CD14-positive monocyte (primary cell): Measurements from ENCODE around the gene KRT76. TPM values are rescaled to one million over a fixed set of nuclear protein-coding genes. Genes with fewer than 3 reads are reported as not detected.
A peak's percentile ranks its signal among the peaks of the same experiment; 100 is the strongest.

ENCODE experiments used
- DNase-seq, 3 donors: peaks; one replicate each; pipeline ENCODE4 v3.0.0-alpha.2; 2011 to 2022
- H2AFZ ChIP-seq: 2 replicates; pipeline ENCODE4 v1.6.0; 2012; ENCODE audit warnings: mild to moderate bottlenecking, low read depth, low read length, inconsistent platforms; ENCODE audit not compliant: insufficient read depth, poor library complexity, severe bottlenecking
- H3K27ac ChIP-seq, 2 donors: 1 replicate in 1 of 2; 2 replicates in 1 of 2; pipeline ENCODE4 v1.5.1; 2012 to 2013; ENCODE audit warnings: low read length in 2 of 2, control low read depth in 1 of 2, inconsistent platforms in 1 of 2, low read depth in 1 of 2, mild to moderate bottlenecking in 1 of 2
- H3K27me3 ChIP-seq, 2 donors: one replicate each; pipeline versions ENCODE4 v1.6.0 to v1.6.1; 2011 to 2013; ENCODE audit warnings: low read length in 2 of 2; ENCODE audit not compliant: control insufficient read depth in 2 of 2, insufficient read depth in 2 of 2
- H3K36me3 ChIP-seq, 2 donors: replicated peaks in 1 of 2; 1 replicate in 1 of 2; 2 replicates in 1 of 2; pipeline versions ENCODE4 v1.5.1 to v1.6.1; 2012 to 2013; ENCODE audit warnings: low read length in 2 of 2, control low read depth in 1 of 2, inconsistent platforms in 1 of 2, mild to moderate bottlenecking in 1 of 2; ENCODE audit not compliant: insufficient read depth in 2 of 2, control insufficient read depth in 1 of 2
- H3K4me1 ChIP-seq, 2 donors: 1 replicate in 1 of 2; 2 replicates in 1 of 2; pipeline versions ENCODE4 v1.5.1 to v1.6.1; 2012 to 2013; ENCODE audit warnings: low read length in 2 of 2, control low read depth in 1 of 2, inconsistent platforms in 1 of 2, mild to moderate bottlenecking in 1 of 2, moderate library complexity in 1 of 2; ENCODE audit not compliant: insufficient read depth in 2 of 2, control insufficient read depth in 1 of 2
- H3K4me2 ChIP-seq: replicated peaks from 2 replicates; pipeline ENCODE3; 2012; ENCODE audit warnings: low read length, moderate library complexity, mild to moderate bottlenecking; ENCODE audit not compliant: poor library complexity, severe bottlenecking; ENCODE audit errors: extremely low read depth
- H3K4me3 ChIP-seq, 3 experiments: fragments of 200-600 bp in 1 of 3; sonication (generic) in 1 of 3; replicated peaks in 1 of 3; 1 replicate in 2 of 3; 2 replicates in 1 of 3; pipeline ENCODE4 v1.5.1; 2011 to 2013; ENCODE audit warnings: low read length in 3 of 3, mild to moderate bottlenecking in 3 of 3, control low read depth in 2 of 3, low read depth in 2 of 3, inconsistent platforms in 1 of 3, moderate library complexity in 1 of 3
- H3K79me2 ChIP-seq: 2 replicates; pipeline ENCODE4 v1.6.0; 2012; ENCODE audit warnings: mild to moderate bottlenecking, control low read depth, inconsistent platforms, low read length, moderate library complexity; ENCODE audit not compliant: insufficient read depth
- H3K9ac ChIP-seq: 2 replicates; pipeline ENCODE4 v1.6.0; 2017; ENCODE audit warnings: low read length, mild to moderate bottlenecking; ENCODE audit not compliant: insufficient read depth, poor library complexity, severe bottlenecking
- H3K9me3 ChIP-seq, 2 donors: replicated peaks in 1 of 2; 1 replicate in 1 of 2; 2 replicates in 1 of 2; pipeline versions ENCODE4 v1.5.1 to v1.6.1; 2012 to 2013; ENCODE audit warnings: low read length in 2 of 2, control low read depth in 1 of 2; ENCODE audit not compliant: control insufficient read depth in 1 of 2, insufficient read depth in 1 of 2
- H4K20me1 ChIP-seq: 2 replicates; pipeline ENCODE4 v1.6.0; 2012; ENCODE audit warnings: mild to moderate bottlenecking, low read length, control low read depth, moderate library complexity; ENCODE audit not compliant: insufficient read depth
- H3K27ac Mint-ChIP-seq, 7 donors: one replicate each; pipeline ENCODE4 v1.8.0; 2020; ENCODE audit warnings: mild to moderate bottlenecking in 7 of 7, mixed read lengths in 7 of 7, moderate library complexity in 6 of 7, inconsistent platforms in 2 of 7
- H3K27me3 Mint-ChIP-seq, 3 donors: one replicate each; pipeline ENCODE4 v1.8.0; 2021 to 2022; ENCODE audit warnings: low read depth in 3 of 3, mild to moderate bottlenecking in 3 of 3, mixed read lengths in 3 of 3, moderate library complexity in 3 of 3, inconsistent platforms in 1 of 3
- H3K36me3 Mint-ChIP-seq, 2 donors: one replicate each; pipeline ENCODE4 v1.8.0; 2020; ENCODE audit warnings: mixed read lengths in 2 of 2, inconsistent platforms in 1 of 2, mild to moderate bottlenecking in 1 of 2
- H3K4me1 Mint-ChIP-seq: one replicate; pipeline ENCODE4 v1.8.0; 2020; ENCODE audit warnings: mild to moderate bottlenecking, mixed read lengths
- H3K4me3 Mint-ChIP-seq, 2 donors: one replicate each; pipeline ENCODE4 v1.8.0; 2020; ENCODE audit warnings: mild to moderate bottlenecking in 2 of 2, mixed read lengths in 2 of 2, moderate library complexity in 1 of 2
- H3K9me3 Mint-ChIP-seq, 7 donors: one replicate each; pipeline ENCODE4 v1.8.0; 2020 to 2022; ENCODE audit warnings: mixed read lengths in 7 of 7, mild to moderate bottlenecking in 6 of 7, moderate library complexity in 6 of 7, inconsistent platforms in 2 of 7
- CTCF ChIP-seq: fragments of 200-600 bp; IDR thresholded peaks from one replicate; pipeline ENCODE4 v1.8.0; 2022; ENCODE audit warnings: antibody characterized with exemption, mild to moderate bottlenecking
- WGBS: methylation state at CpG from one replicate; pipeline ENCODE4 v1.1.5; 2013; ENCODE audit warnings: missing lambda C conversion rate; ENCODE audit not compliant: insufficient coverage; 5-methylcytosine and 5-hydroxymethylcytosine counted together
- intact Hi-C, 2 donors: fragments of 100-400 bp; cut with micrococcal nuclease; formaldehyde crosslinking; loops; one replicate each; pipeline versions ENCODE4 v1.15.0 to v1.15.1; 2023
- polyA plus RNA-seq, 3 donors: library from polyadenylated mRNA; depleted of rRNA in 1 of 3; unstranded in 2 of 3; stranded (reverse) in 1 of 3; fragments of 300-500 nt in 2 of 3; fragments of >200 nt in 1 of 3; fragmentation: Illumina TruSeq in 2 of 3; gene quantifications; 1 replicate in 2 of 3; 2 replicates in 1 of 3; pipeline ENCODE4 v1.2.3, GENCODE V29; 2012 to 2021

Gene KRT76
- polyA plus RNA-seq, 3 donors: not detected

- Mint-ChIP-seq H3K4me3 (peak overlapping the region in 1 of 2 donors; percentile 74), H3K36me3 (no peaks in the 10 kb centered on the region), H3K27ac (peak overlapping the region in 1 of 7 donors; percentile 55), H3K27me3 (peaks cover 30 to 40% (median 30%) of the 10 kb centered on the region in 3 donors), H3K4me1 (peaks cover 5% of the 10 kb centered on the region), H3K9me3 (peaks cover 0 to 6% (median 0%) of the 10 kb centered on the region in 7 donors)
- Histone ChIP-seq H3K9ac (no peak overlapping the region), H3K27me3 (peaks cover 6 to 19% of the 10 kb centered on the region in 2 donors), H4K20me1 (no peaks in the 10 kb centered on the region), H3K27ac (no peak overlapping the region), H3K4me3 (no peak overlapping the region), H3K4me1 (no peaks in the 10 kb centered on the region), H2AFZ (no peak overlapping the region), H3K9me3 (no peaks in the 10 kb centered on the region), H3K79me2 (no peaks in the 10 kb centered on the region), H3K36me3 (no peaks in the 10 kb centered on the region), H3K4me2 (no peak overlapping the region)
- 26% methylated on average over 43 of the region's 50 CpGs for WGBS
- no peak for DNase-seq
- no peak for TF ChIP-seq CTCF
- intact Hi-C loops: no loop called here
These were observed 12.7 kb upstream of the KRT76 start for GRCh38 chr12:52789637-52790426.

- Histone ChIP-seq H3K9ac (no peak overlapping the region), H3K79me2 (no peaks in the 10 kb centered on the region), H3K4me1 (no peaks in the 10 kb centered on the region), H2AFZ (no peak overlapping the region), H3K4me3 (no peak overlapping the region), H4K20me1 (no peaks in the 10 kb centered on the region), H3K27ac (no peak overlapping the region), H3K9me3 (no peaks in the 10 kb centered on the region), H3K27me3 (peaks cover 6 to 19% of the 10 kb centered on the region in 2 donors), H3K36me3 (no peaks in the 10 kb centered on the region), H3K4me2 (no peak overlapping the region)
- no peak for TF ChIP-seq CTCF
- Mint-ChIP-seq H3K4me1 (peaks cover 5% of the 10 kb centered on the region), H3K27me3 (peaks cover 31 to 38% (median 32%) of the 10 kb centered on the region in 3 donors), H3K4me3 (peak overlapping the region in 1 of 2 donors; percentile 74), H3K9me3 (peaks cover 0 to 6% (median 0%) of the 10 kb centered on the region in 7 donors), H3K27ac (no peak overlapping the region), H3K36me3 (no peaks in the 10 kb centered on the region)
- intact Hi-C loops: no loop called here
- DNase-seq: no peak
- WGBS: 93% methylated on average over 7 of the region's 11 CpGs
These were observed 11.9 kb upstream of the KRT76 start for GRCh38 chr12:52788876-52789636.
